WTC11 (cell line): Measurements from ENCODE around the gene LPP. TPM values are rescaled to one million over a fixed set of nuclear protein-coding genes. Genes with fewer than 3 reads are reported as not detected.

Experiments used
- ATAC-seq: fragments of 200-7000 bp; cut with Tn5 transposase; 2 replicates; pipeline ENCODE4 v1.10.0; 2021; ENCODE audit warnings: mild to moderate bottlenecking, moderate library complexity
- CTCF ChIA-PET: fragments of 300-600 bp; sonication (Branson Sonifier 250); formaldehyde crosslinking; loops from one replicate; lab custom pipeline; 2021; ENCODE audit warnings: antibody characterized with exemption; lab: Charles Lee
- POLR2A ChIA-PET: fragments of 350-600 bp; sonication (Branson Sonifier 250); formaldehyde crosslinking; loops from one replicate; lab custom pipeline; 2021; ENCODE audit warnings: antibody characterized with exemption; lab: Charles Lee
- DNase-seq: peaks from one replicate; pipeline ENCODE4 v3.0.0; 2021; ENCODE audit warnings: low spot score
- H3K27ac Mint-ChIP-seq: 2 replicates; pipeline ENCODE4 v1.8.0; 2021; ENCODE audit warnings: mixed read lengths
- H3K27me3 Mint-ChIP-seq: 2 replicates; pipeline ENCODE4 v1.8.0; 2021; ENCODE audit warnings: low read depth, mild to moderate bottlenecking, moderate library complexity, mixed read lengths
- H3K36me3 Mint-ChIP-seq: 2 replicates; pipeline ENCODE4 v1.8.0; 2021; ENCODE audit warnings: mixed read lengths
- H3K4me1 Mint-ChIP-seq: 2 replicates; pipeline ENCODE4 v1.8.0; 2022; ENCODE audit warnings: mixed read lengths
- H3K4me3 Mint-ChIP-seq: 2 replicates; pipeline ENCODE4 v1.8.0; 2021; ENCODE audit warnings: mild to moderate bottlenecking, moderate library complexity, mixed read lengths
- H3K9me3 Mint-ChIP-seq: 2 replicates; pipeline ENCODE4 v1.8.0; 2021; ENCODE audit warnings: mixed read lengths
- CBFB ChIP-seq: sonication (generic); formaldehyde crosslinking; IDR thresholded peaks from 2 replicates; pipeline ENCODE4 v1.8.1; 2022; ENCODE audit warnings: mild to moderate bottlenecking, low read depth, missing genetic modification reagents
- CREM ChIP-seq: sonication (generic); formaldehyde crosslinking; IDR thresholded peaks from 2 replicates; pipeline ENCODE4 v1.8.1; 2022; ENCODE audit warnings: mild to moderate bottlenecking, missing genetic modification reagents, moderate library complexity
- JUN ChIP-seq: sonication (generic); formaldehyde crosslinking; IDR thresholded peaks from 2 replicates; pipeline ENCODE4 v1.8.0; 2023; ENCODE audit warnings: mild to moderate bottlenecking, missing genetic modification reagents
- MXD4 ChIP-seq: fragments of 250-450 bp; sonication (Bioruptor Pico); IDR thresholded peaks from 2 replicates; pipeline ENCODE4 v1.8.0; 2021; ENCODE audit warnings: mild to moderate bottlenecking, moderate library complexity, borderline replicate concordance
- RELA ChIP-seq: sonication (generic); formaldehyde crosslinking; IDR thresholded peaks from 2 replicates; pipeline ENCODE4 v1.8.1; 2022; ENCODE audit warnings: missing genetic modification reagents, mild to moderate bottlenecking, borderline replicate concordance
- SP1 ChIP-seq: sonication (generic); formaldehyde crosslinking; conservative IDR thresholded peaks from 2 replicates; pipeline ENCODE4 v1.8.1; 2022; ENCODE audit warnings: missing genetic modification reagents
- ZNF219 ChIP-seq: sonication (generic); formaldehyde crosslinking; IDR thresholded peaks from 2 replicates; pipeline ENCODE4 v1.8.0; 2023; ENCODE audit warnings: missing genetic modification reagents, mild to moderate bottlenecking, borderline replicate concordance
- ZNF416 ChIP-seq: fragments of 250-450 bp; sonication (Bioruptor Pico); IDR thresholded peaks from 2 replicates; pipeline ENCODE4 v1.9.0; 2021; ENCODE audit warnings: mild to moderate bottlenecking, inconsistent platforms
- ZNF423 ChIP-seq: fragments of 250-450 bp; sonication (Bioruptor Pico); IDR thresholded peaks from 2 replicates; pipeline ENCODE4 v2.1.2; 2022; ENCODE audit warnings: mild to moderate bottlenecking, moderate library complexity
- total RNA-seq: library from RNA; stranded (reverse); gene quantifications from 3 replicates; pipeline ENCODE4 v1.2.3, GENCODE V29; 2021
- TF ChIP-seq, protein P1 (sequence below): fragments of 250-450 bp; sonication (Bioruptor Pico); IDR thresholded peaks from 2 replicates; pipeline ENCODE4 v1.9.0; 2021; ENCODE audit warnings: mild to moderate bottlenecking
- TF ChIP-seq, protein P2 (sequence below): fragments of 250-450 bp; sonication (Bioruptor Pico); IDR thresholded peaks from 2 replicates; pipeline ENCODE4 v1.8.0; 2021; ENCODE audit warnings: mild to moderate bottlenecking
- TF ChIP-seq, protein P3 (sequence below): sonication (generic); formaldehyde crosslinking; IDR thresholded peaks from 2 replicates; pipeline ENCODE4 v1.8.1; 2023; ENCODE audit warnings: mild to moderate bottlenecking, missing genetic modification reagents
- TF ChIP-seq, protein P4 (sequence below): fragments of 250-450 bp; sonication (Bioruptor Pico); IDR thresholded peaks from 2 replicates; pipeline ENCODE4 v1.9.0; 2021; ENCODE audit warnings: moderate library complexity, mild to moderate bottlenecking, inconsistent platforms, borderline replicate concordance
- TF ChIP-seq, protein P5 (sequence below): sonication (generic); formaldehyde crosslinking; IDR thresholded peaks from 2 replicates; pipeline ENCODE4 v1.8.0; 2022; ENCODE audit warnings: mild to moderate bottlenecking, missing genetic modification reagents
- TF ChIP-seq, protein P6 (sequence below): fragments of 250-450 bp; sonication (Bioruptor Pico); IDR thresholded peaks from 2 replicates; pipeline ENCODE4 v1.9.0; 2021; ENCODE audit warnings: mild to moderate bottlenecking
- TF ChIP-seq, protein P7 (sequence below): sonication (generic); formaldehyde crosslinking; IDR thresholded peaks from 2 replicates; pipeline ENCODE4 v1.8.0; 2022; ENCODE audit warnings: missing genetic modification reagents
- TF ChIP-seq, protein P8 (sequence below): sonication (generic); formaldehyde crosslinking; IDR thresholded peaks from 2 replicates; pipeline ENCODE4 v1.8.1; 2022; ENCODE audit warnings: low read depth, missing genetic modification reagents, borderline replicate concordance
- TF ChIP-seq, protein P9 (sequence below): sonication (generic); formaldehyde crosslinking; IDR thresholded peaks from 2 replicates; pipeline ENCODE4 v1.8.0; 2022; ENCODE audit warnings: mild to moderate bottlenecking, missing genetic modification reagents
- TF ChIP-seq, protein P10 (sequence below): fragments of 250-450 bp; sonication (Bioruptor Pico); IDR thresholded peaks from 2 replicates; pipeline ENCODE4 v1.9.0; 2021; ENCODE audit warnings: mild to moderate bottlenecking, borderline replicate concordance

LPP gene
- total RNA-seq, 1 experiment from 2014 or later: 49.6 TPM

DNA sequence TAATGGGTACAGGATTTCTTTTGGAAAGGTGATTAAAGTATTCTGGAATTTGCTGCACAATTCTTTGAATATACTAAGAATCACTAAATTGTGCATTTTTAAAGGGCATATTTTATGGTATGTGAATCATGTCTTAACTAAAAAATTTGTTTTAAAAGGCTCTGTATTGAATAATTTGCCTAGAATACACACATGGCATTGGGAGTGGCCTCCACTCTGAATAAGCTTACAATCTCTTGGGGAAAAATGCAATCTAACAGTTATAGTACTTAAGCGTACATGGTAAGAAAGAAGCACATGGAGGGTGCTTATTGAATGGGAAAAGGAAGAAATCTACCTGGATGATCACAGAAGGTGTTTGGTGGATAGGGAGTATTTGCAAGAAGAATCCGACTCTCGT lies 385.1 kb downstream of the LPP start:
- Mint-ChIP-seq H3K9me3 (no peaks in the 10 kb centered on the region), H3K27me3 (no peaks in the 10 kb centered on the region), H3K4me1 (peaks cover 12% of the 10 kb centered on the region), H3K36me3 (no peaks in the 10 kb centered on the region), H3K4me3 (no peak overlapping the region), H3K27ac (no peak overlapping the region)
- POLR2A ChIA-PET: no interaction called here
- ATAC-seq: no peak
- DNase-seq: no peak
- CTCF ChIA-PET: no interaction called here
- no peak for TF ChIP-seq CBFB (CRISPR knock-in tag)
- TF ChIP-seq, protein P1, sequence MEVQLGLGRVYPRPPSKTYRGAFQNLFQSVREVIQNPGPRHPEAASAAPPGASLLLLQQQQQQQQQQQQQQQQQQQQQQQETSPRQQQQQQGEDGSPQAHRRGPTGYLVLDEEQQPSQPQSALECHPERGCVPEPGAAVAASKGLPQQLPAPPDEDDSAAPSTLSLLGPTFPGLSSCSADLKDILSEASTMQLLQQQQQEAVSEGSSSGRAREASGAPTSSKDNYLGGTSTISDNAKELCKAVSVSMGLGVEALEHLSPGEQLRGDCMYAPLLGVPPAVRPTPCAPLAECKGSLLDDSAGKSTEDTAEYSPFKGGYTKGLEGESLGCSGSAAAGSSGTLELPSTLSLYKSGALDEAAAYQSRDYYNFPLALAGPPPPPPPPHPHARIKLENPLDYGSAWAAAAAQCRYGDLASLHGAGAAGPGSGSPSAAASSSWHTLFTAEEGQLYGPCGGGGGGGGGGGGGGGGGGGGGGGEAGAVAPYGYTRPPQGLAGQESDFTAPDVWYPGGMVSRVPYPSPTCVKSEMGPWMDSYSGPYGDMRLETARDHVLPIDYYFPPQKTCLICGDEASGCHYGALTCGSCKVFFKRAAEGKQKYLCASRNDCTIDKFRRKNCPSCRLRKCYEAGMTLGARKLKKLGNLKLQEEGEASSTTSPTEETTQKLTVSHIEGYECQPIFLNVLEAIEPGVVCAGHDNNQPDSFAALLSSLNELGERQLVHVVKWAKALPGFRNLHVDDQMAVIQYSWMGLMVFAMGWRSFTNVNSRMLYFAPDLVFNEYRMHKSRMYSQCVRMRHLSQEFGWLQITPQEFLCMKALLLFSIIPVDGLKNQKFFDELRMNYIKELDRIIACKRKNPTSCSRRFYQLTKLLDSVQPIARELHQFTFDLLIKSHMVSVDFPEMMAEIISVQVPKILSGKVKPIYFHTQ (CRISPR knock-in tag): no peak
- no peak for TF ChIP-seq SP1
- TF ChIP-seq, protein P2, sequence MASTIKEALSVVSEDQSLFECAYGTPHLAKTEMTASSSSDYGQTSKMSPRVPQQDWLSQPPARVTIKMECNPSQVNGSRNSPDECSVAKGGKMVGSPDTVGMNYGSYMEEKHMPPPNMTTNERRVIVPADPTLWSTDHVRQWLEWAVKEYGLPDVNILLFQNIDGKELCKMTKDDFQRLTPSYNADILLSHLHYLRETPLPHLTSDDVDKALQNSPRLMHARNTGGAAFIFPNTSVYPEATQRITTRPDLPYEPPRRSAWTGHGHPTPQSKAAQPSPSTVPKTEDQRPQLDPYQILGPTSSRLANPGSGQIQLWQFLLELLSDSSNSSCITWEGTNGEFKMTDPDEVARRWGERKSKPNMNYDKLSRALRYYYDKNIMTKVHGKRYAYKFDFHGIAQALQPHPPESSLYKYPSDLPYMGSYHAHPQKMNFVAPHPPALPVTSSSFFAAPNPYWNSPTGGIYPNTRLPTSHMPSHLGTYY: no peak
- TF ChIP-seq, protein P3, sequence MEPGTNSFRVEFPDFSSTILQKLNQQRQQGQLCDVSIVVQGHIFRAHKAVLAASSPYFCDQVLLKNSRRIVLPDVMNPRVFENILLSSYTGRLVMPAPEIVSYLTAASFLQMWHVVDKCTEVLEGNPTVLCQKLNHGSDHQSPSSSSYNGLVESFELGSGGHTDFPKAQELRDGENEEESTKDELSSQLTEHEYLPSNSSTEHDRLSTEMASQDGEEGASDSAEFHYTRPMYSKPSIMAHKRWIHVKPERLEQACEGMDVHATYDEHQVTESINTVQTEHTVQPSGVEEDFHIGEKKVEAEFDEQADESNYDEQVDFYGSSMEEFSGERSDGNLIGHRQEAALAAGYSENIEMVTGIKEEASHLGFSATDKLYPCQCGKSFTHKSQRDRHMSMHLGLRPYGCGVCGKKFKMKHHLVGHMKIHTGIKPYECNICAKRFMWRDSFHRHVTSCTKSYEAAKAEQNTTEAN: no peak
- TF ChIP-seq ZNF416 (CRISPR knock-in tag): no peak
- TF ChIP-seq, protein P4, sequence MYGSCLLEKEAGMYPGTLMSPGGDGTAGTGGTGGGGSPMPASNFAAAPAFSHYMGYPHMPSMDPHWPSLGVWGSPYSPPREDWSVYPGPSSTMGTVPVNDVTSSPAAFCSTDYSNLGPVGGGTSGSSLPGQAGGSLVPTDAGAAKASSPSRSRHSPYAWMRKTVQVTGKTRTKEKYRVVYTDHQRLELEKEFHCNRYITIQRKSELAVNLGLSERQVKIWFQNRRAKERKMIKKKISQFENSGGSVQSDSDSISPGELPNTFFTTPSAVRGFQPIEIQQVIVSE (CRISPR knock-in tag): no peak
- TF ChIP-seq MXD4 (CRISPR knock-in tag): no peak
- TF ChIP-seq, protein P5, sequence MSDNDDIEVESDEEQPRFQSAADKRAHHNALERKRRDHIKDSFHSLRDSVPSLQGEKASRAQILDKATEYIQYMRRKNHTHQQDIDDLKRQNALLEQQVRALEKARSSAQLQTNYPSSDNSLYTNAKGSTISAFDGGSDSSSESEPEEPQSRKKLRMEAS (CRISPR knock-in tag): no peak
- TF ChIP-seq JUN (CRISPR knock-in tag): no peak
- no peak for TF ChIP-seq ZNF423 (CRISPR knock-in tag)
- TF ChIP-seq, protein P6, sequence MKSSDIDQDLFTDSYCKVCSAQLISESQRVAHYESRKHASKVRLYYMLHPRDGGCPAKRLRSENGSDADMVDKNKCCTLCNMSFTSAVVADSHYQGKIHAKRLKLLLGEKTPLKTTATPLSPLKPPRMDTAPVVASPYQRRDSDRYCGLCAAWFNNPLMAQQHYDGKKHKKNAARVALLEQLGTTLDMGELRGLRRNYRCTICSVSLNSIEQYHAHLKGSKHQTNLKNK (CRISPR knock-in tag): no peak
- no peak for TF ChIP-seq RELA (CRISPR knock-in tag)
- TF ChIP-seq, protein P7, sequence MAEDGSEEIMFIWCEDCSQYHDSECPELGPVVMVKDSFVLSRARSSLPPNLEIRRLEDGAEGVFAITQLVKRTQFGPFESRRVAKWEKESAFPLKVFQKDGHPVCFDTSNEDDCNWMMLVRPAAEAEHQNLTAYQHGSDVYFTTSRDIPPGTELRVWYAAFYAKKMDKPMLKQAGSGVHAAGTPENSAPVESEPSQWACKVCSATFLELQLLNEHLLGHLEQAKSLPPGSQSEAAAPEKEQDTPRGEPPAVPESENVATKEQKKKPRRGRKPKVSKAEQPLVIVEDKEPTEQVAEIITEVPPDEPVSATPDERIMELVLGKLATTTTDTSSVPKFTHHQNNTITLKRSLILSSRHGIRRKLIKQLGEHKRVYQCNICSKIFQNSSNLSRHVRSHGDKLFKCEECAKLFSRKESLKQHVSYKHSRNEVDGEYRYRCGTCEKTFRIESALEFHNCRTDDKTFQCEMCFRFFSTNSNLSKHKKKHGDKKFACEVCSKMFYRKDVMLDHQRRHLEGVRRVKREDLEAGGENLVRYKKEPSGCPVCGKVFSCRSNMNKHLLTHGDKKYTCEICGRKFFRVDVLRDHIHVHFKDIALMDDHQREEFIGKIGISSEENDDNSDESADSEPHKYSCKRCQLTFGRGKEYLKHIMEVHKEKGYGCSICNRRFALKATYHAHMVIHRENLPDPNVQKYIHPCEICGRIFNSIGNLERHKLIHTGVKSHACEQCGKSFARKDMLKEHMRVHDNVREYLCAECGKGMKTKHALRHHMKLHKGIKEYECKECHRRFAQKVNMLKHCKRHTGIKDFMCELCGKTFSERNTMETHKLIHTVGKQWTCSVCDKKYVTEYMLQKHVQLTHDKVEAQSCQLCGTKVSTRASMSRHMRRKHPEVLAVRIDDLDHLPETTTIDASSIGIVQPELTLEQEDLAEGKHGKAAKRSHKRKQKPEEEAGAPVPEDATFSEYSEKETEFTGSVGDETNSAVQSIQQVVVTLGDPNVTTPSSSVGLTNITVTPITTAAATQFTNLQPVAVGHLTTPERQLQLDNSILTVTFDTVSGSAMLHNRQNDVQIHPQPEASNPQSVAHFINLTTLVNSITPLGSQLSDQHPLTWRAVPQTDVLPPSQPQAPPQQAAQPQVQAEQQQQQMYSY (CRISPR knock-in tag): no peak
- TF ChIP-seq CREM (CRISPR knock-in tag): no peak
- no peak for TF ChIP-seq ZNF219 (CRISPR knock-in tag)
- TF ChIP-seq, protein P8, sequence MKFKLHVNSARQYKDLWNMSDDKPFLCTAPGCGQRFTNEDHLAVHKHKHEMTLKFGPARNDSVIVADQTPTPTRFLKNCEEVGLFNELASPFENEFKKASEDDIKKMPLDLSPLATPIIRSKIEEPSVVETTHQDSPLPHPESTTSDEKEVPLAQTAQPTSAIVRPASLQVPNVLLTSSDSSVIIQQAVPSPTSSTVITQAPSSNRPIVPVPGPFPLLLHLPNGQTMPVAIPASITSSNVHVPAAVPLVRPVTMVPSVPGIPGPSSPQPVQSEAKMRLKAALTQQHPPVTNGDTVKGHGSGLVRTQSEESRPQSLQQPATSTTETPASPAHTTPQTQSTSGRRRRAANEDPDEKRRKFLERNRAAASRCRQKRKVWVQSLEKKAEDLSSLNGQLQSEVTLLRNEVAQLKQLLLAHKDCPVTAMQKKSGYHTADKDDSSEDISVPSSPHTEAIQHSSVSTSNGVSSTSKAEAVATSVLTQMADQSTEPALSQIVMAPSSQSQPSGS: no peak
- TF ChIP-seq, protein P9, sequence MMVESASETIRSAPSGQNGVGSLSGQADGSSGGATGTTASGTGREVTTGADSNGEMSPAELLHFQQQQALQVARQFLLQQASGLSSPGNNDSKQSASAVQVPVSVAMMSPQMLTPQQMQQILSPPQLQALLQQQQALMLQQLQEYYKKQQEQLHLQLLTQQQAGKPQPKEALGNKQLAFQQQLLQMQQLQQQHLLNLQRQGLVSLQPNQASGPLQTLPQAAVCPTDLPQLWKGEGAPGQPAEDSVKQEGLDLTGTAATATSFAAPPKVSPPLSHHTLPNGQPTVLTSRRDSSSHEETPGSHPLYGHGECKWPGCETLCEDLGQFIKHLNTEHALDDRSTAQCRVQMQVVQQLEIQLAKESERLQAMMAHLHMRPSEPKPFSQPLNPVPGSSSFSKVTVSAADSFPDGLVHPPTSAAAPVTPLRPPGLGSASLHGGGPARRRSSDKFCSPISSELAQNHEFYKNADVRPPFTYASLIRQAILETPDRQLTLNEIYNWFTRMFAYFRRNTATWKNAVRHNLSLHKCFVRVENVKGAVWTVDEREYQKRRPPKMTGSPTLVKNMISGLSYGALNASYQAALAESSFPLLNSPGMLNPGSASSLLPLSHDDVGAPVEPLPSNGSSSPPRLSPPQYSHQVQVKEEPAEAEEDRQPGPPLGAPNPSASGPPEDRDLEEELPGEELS: no peak
- TF ChIP-seq, protein P10, sequence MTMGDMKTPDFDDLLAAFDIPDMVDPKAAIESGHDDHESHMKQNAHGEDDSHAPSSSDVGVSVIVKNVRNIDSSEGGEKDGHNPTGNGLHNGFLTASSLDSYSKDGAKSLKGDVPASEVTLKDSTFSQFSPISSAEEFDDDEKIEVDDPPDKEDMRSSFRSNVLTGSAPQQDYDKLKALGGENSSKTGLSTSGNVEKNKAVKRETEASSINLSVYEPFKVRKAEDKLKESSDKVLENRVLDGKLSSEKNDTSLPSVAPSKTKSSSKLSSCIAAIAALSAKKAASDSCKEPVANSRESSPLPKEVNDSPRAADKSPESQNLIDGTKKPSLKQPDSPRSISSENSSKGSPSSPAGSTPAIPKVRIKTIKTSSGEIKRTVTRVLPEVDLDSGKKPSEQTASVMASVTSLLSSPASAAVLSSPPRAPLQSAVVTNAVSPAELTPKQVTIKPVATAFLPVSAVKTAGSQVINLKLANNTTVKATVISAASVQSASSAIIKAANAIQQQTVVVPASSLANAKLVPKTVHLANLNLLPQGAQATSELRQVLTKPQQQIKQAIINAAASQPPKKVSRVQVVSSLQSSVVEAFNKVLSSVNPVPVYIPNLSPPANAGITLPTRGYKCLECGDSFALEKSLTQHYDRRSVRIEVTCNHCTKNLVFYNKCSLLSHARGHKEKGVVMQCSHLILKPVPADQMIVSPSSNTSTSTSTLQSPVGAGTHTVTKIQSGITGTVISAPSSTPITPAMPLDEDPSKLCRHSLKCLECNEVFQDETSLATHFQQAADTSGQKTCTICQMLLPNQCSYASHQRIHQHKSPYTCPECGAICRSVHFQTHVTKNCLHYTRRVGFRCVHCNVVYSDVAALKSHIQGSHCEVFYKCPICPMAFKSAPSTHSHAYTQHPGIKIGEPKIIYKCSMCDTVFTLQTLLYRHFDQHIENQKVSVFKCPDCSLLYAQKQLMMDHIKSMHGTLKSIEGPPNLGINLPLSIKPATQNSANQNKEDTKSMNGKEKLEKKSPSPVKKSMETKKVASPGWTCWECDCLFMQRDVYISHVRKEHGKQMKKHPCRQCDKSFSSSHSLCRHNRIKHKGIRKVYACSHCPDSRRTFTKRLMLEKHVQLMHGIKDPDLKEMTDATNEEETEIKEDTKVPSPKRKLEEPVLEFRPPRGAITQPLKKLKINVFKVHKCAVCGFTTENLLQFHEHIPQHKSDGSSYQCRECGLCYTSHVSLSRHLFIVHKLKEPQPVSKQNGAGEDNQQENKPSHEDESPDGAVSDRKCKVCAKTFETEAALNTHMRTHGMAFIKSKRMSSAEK (CRISPR knock-in tag): no peak
